Islet precursor cell (in vitro differentiated cells): ENCODE results near the gene GPX7.
"Not testable (repeated sequence)": the region's sequence is repeated elsewhere in the genome, so short reads cannot be mapped to it uniquely, and the experiment has no call there.

Experiments
- DNase-seq: peaks from one replicate; pipeline ENCODE4 v3.0.0-alpha.2; 2018

GPX7 gene

DNA sequence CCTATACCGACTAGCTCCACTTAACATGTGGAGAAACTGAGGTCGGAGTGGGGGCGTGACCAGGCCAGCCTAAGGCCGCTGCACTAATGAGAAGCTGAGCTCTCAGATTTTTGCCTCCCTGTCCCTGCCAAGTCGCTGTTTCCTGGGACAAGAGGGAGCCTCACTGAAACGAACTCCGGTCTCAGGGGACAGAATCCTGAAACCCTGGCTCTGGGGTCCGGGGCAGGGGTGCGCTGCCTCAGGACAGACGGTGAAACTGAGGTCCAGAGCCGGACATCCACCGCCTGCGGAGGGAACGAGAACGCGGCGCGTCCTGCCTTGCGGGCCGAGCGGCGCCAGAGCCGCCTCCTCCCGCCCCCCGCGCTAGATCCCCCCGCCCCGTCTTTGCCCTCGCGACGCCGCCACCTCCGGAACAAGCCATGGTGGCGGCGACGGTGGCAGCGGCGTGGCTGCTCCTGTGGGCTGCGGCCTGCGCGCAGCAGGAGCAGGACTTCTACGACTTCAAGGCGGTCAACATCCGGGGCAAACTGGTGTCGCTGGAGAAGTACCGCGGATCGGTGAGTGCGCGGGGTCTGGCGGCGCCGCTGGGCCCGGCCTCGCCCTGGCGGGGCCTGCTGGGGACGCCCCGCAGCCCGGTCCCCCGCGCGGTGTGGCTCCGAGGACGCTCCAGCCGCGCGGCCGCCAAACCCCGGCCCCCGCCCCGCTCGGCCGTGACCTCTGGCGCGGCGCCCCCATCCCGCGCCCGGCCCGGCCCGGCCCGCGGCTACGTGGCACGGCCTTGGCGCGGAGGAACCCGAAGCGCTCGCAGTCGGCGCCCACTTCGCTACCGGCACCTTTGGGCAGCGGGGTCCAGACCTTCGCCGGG, at the start of gene GPX7:
Gene GPX7, plus strand, starts transcription at position 381 of the 865 bp plus-strand sequence. Its CDS starts 39 bp downstream, at position 420.
- peak; percentile 75 for DNase-seq

DNA sequence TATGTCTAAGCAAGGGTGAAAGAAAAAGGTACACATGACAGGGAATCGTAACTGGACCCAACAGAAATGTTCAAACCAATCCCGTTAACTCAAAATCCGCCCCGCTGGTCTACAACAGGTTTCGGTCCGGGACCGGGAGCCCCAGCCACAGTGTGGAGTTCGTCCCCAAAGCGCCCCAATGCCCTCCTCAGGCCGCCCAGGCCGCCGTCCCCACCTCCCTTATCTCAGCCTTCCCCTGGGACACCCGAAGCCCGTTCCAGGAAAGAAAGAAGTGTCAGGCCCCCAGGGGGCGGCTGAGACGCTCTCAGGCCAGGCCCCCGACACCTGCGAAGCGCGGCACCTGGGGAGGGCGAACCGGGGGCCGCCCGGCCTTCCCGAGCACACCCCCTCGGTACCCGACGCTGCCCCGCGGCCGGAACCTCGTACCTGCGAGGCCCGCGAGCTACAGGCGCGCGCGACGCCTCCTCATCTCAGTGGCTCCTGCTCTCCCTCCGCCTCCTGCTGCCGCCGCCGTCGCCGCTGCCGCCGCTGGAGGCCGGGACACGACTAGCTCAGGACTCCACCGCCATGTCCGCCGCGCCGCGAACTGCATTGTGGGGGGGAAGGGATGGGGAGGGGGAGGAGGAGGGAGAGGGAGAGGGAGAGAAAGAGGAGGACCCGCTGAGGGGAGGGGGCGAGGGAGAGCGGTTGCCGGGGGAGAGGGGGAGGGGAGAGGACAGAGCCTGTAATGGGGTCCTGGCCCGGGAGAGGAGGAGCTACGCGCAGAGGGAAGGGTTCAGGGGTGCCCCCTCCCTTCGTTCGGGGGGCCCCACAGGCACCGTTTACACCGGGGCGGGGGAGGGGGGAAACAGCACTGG, 49.4 kb upstream of the GPX7 start, which contains the start of gene TUT4:
Gene TUT4, minus strand, starts transcription at position 588 of the 857 bp plus-strand sequence. CDS start 26,812 bp downstream, outside the sequence.
- DNase-seq, result peak; percentile 97

DNA sequence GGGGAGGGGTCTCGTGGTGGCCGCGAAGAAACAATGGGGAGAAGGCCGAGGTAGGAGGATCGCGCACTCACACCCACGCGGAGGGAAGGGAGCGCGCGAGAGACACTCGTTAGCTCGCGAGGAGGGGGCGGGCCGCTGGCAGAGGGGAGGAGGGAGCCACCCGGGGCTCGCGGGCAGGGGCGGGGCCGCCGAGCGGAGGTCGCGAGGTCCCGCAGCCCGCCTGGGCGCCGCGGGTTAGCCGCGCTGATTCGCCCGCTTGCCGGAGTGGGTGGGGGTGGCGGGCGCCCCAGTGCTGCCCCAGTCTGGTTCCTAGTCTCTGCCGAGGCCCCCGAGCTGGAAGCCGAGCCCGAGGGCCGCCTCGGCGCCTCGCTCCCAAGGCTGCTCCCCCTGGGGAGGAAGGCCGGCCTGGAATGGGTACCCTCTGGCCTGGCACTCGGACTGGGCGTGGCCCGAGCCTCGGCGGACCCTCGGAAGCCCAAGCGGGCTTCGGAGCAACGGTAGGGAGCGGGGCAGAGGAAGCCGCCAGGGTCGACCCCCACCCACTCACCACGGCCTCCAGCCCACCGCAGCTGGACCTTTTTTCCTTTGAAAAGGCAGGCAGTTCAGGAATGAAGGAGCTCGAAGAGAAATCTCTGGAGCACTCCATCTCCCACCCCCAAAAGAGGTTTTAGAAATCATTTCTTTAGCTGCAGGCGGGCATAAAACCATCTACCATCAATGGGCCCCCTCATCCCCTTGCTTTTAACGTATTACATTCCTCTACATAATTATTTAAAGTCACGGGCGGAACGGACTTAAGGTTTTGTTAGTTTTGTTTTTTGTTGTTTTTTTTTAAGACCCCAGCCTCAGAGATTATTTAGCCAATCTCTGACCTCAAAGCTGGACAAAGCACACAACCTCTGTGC, 48.6 kb upstream of the GPX7 start:
- peak; percentile 95 for DNase-seq

DNA sequence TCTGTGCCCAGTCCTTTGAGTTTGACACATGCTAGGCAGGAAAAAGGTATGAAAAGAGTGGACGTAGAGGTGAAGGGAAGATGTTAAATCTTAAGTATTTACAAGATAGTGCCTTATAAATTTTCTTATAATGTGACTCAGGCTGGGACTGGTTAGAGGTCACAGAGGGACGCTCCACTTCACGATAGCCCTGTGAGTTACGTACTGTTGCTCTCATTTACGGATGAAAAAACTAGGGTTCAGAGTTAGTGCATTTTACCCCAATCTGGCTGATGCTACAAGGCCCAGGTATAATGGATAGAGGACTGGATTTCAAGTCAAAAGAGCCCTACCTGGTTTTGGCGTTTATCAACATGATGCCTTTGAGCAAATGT, 47.9 kb upstream of the GPX7 start:
- DNase-seq, result no peak

DNA sequence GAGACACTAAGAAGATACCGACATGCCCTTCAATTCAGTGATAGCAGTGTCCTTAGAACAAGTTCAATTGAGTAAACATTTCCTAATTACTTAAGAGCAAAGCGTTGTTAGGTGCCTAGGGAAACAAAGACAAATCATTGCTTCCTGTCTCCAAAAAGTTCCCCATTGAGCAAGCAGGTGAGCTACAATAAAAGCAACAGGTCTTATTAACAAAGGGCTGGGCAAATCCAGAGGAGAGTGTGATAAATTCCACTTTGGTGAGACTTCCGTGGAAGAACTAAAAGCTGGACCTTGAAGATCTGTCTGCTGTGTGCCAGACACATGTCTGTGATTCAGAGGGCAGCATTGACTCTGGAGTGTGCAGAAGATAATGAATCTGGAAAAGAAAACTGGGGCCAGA, 47.4 kb upstream of the GPX7 start:
- DNase-seq, result no peak

DNA sequence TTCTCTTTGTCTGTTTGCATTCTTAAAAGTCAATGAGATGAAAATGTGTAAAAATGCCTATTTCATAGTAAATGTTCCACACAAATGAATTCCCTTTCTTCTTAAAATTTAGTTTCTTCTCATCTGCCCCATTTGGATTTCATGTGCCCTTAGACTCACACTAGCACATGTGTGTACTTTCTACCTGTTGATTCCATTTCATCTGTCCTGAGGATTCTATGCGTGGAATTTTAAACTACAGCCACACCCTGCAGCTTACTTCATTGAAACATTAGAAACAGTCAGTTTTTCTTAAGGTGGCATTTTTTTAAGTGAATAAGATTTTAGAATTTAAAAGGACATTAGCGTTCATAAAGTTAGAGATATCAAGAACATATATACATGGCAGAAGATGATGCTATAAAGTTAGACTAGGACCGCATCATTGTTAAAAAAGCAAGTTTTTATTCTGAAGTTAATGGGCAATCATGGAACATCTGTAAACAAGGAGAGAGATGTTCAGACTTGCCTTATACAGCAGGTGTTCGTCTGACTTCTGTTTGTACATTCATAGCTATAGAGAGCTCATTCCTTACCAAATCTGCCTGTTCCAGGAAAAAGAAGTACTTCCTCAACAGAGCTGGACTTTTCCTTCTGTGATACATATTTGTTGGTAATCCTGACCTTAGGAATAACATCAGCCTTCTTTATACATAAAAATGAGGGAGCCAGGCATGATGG, 45.4 kb upstream of the GPX7 start:
- DNase-seq, result no peak

DNA sequence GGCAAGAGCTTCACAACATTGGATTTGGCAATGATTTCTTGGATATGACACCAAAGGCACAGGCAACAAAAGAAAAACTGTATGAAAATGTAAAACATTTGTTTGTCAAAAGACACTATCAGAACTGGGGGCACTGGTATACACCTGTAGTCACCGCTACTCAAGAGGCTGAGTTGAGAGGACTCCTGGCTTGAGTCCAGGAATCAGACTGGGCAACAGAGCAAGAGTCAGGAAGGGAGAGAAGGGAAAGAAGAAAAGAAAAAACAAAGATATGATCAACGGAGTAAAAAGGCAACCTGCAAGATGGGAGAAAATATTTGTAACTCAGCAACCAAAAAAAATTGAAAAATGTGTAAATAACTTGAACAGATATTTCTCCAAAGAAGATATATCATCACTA, 43.2 kb upstream of the GPX7 start:
- no peak for DNase-seq

DNA sequence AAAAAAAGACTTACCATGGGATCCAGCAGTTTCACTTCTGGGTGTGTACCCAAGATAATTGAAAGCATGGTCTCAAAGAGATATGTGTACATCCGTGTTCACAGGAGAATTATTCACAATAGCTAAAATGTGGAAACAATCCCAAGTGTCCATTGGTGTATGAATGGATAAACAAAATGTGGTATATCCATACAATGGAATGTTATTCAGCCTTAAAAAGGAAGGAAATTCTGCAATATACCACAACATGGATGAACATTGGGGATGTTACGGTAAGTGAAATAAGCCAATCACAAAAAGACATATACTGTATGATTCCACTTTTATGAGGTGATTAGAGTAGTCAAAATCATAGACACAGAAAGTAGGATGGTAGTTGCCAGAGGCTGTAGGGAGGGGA, 42.3 kb upstream of the GPX7 start:
- DNase-seq, result no peak

DNA sequence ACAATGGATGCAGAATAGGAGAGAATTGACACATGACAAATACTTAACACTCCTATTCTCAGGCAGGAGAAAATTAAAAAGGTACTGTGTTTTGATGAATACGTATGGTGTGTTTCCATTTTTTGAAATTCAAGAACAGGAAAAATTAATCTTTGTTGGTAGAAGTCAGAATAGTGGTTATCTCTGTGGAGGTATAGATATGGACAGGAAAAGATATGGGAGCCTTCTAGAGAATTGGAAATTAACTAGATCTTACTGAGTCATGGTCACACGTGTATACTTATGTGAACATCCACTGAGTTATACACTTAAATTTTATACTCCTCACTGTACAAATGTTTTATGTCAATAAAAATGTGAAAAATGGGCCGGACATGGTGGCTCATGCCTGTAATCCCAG, 39.4 kb upstream of the GPX7 start:
- no peak for DNase-seq

DNA sequence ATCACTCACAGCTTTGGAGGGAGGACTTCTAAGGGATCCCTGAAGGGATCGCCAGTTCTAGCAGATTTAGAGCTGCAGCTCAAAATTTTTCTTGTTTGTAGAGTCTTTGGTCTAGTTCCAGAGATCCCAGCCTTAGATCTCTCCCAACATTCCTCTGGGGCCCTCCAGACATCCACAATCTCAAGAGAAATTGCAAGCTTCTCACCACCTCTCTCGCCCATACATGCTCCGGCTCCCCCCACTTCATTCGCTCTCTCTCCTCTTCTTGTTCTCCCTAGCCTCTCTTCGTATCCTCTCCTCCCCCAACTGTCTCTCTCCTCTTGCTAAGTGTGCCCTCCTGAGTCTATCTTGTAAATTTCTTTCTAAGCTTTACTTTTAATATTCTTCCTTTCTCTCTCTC, 34.2 kb upstream of the GPX7 start:
- no peak for DNase-seq

DNA sequence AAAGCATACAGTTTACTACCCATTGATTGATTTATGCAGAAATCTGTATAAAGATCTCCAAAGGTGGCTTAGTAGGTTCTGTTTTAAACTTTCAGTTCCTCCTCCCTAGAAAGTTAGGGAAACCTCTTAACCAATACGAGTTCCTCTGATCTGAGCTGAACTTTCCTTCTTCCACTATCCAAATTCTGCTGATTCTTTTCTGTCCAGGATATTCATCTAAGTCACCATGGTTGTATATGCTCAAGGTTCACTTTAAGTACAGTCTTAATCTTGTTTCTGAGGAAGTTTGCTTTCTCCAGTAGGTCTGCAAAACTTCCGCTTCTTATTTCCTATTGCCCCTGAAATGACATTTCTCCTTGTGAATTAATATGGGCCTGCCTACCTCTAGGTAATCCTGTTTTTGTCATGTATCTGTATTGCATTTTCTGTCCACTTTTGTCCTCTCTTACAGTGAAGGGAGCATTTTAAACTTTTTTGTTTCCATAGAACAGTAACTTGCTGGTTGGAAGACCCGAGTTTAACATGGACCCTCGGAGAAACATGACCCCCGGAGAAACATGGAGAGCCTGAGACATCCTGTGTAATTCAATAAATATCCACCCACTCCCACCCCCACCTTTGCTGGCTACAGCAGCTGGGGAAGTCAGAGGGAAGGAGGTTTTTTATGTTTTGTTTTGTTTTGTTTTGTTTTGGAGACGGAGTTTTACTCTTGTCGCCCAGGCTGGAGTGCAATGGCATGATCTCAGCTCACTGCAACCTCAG, 32.5 kb upstream of the GPX7 start:
- no peak for DNase-seq

DNA sequence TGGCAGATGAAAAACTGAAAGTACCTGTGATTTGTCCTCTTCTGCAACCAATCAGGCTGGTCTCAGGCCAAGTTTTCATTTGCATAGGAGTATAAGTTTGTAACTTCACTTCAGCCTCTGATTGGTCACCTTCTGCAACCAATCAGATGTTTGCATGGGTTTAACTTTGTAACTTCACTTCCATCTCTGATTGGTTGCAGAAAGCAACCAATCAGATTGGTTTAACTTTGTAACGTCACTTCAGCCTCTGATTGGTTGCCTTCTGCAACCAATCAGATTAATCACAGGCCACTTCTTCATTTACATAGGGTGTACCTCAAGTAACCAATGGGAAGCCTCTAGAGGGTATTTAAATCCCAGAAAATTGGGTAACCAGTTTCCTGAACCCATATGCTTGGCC, 30.4 kb upstream of the GPX7 start:
- no peak for DNase-seq

DNA sequence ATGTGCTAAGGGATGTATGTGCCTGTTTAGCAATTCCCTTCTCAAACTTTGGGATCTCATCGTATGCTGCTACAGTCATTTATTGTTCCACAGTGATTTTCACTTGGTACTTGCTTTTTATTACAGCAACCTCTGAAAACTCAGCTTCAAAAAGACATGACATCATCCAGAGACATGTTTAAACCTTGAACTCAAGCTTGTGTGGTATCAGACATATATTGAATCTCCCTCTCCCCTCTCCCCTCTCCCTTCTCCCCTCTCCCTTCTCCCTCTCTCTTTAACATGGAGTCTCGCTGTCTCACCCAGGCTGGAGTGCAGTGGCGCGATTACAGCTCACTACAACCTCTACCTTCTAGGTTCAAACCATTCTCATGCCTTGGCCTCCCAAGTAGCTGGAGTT, 29.8 kb upstream of the GPX7 start:
- no peak for DNase-seq

DNA sequence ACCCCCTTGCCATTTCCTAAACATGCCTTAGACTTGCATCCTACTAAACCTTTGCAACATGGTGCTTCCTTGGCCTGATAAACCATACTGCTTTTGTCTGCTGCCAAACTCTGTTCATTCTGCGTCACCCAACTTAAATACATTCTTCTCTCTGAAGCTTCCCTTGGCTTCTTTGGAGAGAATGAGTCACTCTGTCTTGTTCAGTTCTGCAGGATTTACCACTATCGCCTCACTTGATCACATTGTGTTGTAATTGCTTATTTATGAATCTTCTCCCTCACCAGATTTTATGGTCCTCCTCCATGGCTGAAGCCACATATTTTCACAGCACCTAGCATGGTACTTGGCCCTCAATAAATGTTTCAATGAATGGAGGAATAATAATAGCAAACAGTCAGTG, 27.6 kb upstream of the GPX7 start:
- DNase-seq, result no peak

DNA sequence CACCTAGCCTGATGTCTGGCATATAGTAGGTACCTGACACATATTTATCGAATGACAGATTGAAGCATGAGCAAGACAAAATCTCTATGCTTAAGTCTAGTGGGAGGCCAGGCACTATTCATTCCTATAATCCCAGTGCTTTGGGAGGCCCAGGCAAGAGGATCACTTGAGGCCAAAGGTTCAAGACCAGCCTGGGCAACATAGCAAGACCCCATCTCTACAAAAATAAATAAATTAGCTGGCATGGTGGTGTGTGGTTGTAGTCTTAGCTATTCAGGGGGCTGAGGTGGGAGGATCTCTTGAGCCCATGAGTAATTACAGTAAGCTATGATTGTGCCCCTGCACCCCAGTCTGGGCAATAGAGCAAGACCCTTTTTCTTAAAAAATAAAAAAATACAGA, 26.1 kb upstream of the GPX7 start:
- no peak for DNase-seq

DNA sequence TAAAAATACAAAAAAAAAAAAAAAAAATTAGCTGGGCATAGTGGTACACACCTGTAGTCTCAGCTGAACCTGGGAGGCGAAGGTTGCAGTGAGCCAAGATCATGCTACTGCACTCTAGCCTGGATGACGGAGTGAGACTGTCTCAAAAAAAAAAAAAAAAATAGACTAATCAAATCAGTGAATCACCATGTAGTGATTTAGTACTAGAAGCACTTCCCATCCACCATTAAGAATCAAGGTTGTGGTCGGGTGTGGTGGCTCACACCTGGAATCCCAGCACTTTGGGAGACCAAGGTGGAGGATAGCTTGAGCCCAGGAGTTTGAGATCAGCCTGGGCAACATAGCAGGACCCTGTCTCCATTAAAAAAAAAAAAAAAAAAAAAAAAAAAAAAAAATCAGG, 24.1 kb upstream of the GPX7 start:
- not testable (repeated sequence) for DNase-seq

DNA sequence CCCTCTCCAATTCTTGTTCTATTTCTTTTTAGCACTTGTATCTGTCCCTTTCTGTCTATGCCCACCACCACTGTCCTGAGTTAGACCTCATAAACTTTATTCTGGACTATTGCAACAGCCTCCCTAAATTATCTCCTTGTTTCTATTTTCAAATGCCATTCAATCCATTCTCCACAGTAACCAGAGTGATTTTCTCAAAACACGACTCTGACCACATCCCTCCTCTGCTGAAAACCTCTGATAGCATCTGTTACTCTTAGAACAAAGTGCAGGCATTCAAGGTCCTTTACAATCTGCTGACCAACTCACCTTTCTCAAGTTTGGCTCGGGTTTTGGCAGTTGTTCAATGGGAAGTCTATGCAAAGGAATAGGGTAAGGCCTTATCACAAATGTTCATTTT, 22.8 kb upstream of the GPX7 start:
- DNase-seq, result no peak

DNA sequence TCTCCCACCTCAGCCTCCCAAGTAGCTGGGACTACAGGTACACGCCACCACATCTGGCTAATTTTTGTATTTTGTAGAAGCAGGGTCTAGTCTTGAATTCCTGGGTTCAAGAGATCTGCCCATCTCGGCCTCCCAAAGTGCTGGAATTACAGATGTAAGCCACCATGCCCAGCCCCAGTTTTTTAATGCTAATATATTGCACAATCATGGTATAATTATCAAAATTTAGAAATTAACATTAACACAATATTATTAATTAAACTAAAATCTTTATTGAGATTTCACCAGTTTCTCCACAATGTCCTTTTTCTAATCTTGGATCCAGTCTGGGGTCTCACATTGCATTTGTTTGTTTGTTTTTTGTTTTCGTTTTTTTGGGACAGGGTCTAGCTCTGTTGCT, 21.9 kb upstream of the GPX7 start:
- DNase-seq, result no peak

DNA sequence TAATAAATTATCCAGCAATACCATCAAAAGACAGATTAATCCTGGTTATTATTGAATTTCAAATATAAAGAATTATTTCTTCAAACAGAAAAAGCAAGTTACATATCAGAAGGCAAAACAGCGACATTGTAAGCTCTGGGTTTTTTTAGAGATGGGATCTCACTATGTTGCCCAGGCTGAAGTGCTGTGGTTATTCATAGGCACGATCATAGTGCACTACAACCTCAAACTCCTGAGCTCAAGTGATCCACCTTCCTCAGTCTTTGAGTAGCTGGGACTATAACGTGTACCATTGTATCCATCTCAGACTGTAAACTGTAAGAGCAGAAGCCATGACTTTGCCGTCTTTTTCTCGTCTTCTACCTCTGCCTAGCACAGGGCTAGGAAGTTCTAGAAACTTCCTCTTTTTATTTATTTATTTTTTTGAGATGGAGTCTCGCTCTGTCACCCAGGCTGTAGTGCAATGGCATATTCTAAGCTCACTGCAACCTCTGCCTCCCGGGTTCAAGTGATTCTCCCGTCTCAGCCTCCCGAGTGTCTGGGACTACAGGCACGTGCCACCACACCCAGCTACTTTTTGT, 20.0 kb upstream of the GPX7 start:
- no peak for DNase-seq

DNA sequence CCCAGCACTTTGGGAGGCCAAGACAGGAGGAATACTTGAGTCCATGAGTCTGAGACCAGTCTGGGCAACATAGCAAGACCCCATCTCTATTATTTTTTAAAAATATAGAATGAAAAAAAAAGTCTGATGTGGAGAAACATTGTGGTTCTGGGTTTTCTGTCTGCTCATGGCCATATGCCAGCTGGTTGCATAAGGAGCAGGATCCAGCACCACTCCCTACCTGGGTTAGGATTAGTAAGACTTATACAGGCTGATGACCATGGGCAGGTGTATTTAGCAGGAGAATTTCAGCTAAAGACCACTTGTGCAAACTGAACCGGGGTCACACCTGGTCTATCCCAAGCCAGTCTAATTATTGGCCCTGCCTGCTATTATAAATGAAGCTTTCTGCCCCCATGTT, 16.7 kb upstream of the GPX7 start:
- DNase-seq, result no peak

DNA sequence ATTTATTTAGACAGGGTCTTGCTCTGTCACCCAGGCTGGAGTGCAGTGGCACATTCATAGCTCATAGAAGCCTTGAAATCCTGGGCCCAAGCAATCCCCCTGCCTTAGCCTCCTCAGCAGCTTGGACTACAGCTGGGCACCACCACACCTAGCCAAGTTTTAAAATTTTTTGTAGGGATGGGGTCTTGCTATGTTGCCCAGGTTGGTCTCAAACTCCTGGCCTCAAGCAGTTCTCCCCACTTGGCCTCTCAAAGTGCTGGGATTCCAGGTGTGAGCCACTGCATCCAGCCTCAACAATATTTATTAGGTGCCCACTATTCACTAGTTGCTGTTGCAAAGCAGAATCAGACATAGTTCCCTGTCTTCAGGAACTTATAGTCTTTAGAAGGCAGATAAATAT, 14.1 kb upstream of the GPX7 start:
- no peak for DNase-seq
